ENCODE results near the gene TGFBR3. TPM values are rescaled to one million over a fixed set of nuclear protein-coding genes. Genes with fewer than 3 reads are reported as not detected.
A peak's percentile ranks its signal among the peaks of the same experiment; 100 is the strongest.

The TGFBR3 gene
- total RNA-seq, 2 donors from 2014 or later: 8.1 to 9.7 TPM

DNA sequence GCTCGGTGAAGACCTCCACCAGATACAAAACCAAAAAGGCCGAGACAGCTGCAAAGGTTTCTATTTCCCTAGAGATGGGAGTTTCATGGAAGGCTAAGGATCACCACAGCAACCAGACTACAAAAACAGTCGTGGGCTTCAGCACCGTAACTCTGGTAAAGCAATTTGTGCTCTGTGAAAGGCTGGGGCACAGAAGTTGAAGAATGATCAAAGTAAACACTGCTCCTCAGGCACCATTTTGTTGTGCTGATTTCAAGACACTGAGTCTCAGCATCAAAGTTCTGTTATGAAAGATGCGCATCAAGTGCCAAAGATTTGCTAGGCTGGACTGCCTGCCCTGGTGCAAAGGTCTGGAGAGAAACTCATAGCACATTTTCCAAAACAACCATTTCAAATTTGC lies 116.2 kb downstream of the TGFBR3 start:
- Mint-ChIP-seq H3K4me1 (ENCODE audit: low read depth) (peaks cover 20% of the 10 kb centered on the region), H3K27ac (peak overlapping the region; percentile 29), H3K4me3 (no peak overlapping the region), H3K9me3 (no peaks in the 10 kb centered on the region), H3K36me3 (ENCODE audit: insufficient read depth in 2 of 2) (peaks cover 0 to 4% of the 10 kb centered on the region in 2 donors), H3K27me3 (ENCODE audit: low read depth) (no peaks in the 10 kb centered on the region)
- no peak for ATAC-seq (replicated peaks in 1 of 2)
- no peak for DNase-seq

DNA sequence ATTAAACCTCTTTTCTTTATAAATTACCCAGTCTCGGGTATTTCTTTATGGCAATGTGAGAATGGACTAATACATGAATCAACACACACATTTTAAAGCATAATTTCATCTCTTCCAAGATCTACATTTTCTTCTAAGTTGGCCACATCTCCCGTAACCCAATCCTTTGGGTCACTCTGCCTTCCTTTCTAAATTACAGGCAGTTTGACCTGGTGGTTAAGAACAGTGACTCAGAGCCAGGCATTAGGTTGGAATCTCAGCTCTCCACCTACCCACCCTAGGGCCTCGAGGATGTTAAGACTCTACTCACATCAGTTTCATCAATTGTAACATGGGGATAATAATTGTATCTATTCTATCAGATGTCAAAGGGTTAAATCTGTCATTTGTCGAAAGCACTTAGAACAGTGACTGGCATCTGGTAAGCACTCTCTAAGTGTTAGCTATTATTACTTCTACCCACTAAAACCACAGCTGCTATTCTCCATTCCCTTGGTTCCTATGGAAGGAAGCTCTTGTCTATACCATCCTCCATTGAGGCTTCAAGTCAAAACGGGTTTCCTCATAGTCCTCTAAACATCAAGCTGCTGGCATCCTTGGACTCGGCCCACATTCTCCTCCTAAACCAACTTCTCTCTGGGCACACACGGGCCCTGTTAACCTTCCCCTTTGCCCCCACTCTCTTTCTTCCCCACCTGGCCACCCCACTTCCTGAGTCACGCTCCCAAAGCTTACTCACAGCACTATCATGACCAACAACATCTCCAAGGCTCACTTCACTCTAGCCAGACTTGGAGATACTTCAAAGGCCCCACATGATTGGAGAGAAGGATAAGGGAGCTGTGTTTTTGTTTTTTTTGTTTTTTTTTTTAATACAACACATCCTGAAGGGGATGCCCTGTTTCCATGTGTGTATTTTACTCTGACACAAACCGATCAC lies 116.9 kb downstream of the TGFBR3 start:
- DNase-seq (no peak), ATAC-seq (replicated peaks in 1 of 2) (no peak)
- H3K27me3 Mint-ChIP-seq (ENCODE audit: low read depth): no peaks in the 10 kb centered on the region
- peaks cover 20% of the 10 kb centered on the region for H3K4me1 Mint-ChIP-seq (ENCODE audit: low read depth)
- peaks cover 0 to 4% of the 10 kb centered on the region in 2 donors for H3K36me3 Mint-ChIP-seq (ENCODE audit: insufficient read depth in 2 of 2)
- H3K4me3 Mint-ChIP-seq: no peak overlapping the region
- H3K9me3 Mint-ChIP-seq: no peaks in the 10 kb centered on the region
- H3K27ac Mint-ChIP-seq: peak overlapping the region; percentile 29

DNA sequence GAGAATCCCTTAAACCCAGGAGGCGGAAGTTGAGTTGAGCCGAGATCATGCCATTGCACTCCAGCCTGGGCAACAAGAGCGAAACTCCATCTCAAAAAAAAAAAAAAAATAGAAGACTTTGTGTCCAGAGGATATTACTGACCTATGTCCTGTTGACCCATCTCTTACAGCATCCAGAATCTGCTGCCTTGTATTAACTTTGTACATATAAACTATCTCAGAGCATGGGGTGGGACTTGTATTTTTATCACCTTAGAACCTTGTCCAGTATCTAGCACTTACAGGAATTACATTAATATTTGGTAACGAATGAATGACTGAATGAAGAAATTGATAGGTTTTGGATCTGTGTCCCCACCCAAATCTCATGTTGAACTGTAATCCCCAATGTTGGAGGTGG lies 117.8 kb downstream of the TGFBR3 start:
- Mint-ChIP-seq H3K27ac (no peak overlapping the region), H3K36me3 (ENCODE audit: insufficient read depth in 2 of 2) (peaks cover 0 to 4% of the 10 kb centered on the region in 2 donors), H3K4me3 (no peak overlapping the region), H3K27me3 (ENCODE audit: low read depth) (no peaks in the 10 kb centered on the region), H3K4me1 (ENCODE audit: low read depth) (peaks cover 24% of the 10 kb centered on the region), H3K9me3 (no peaks in the 10 kb centered on the region)
- no peak for DNase-seq
- no peak for ATAC-seq (replicated peaks in 1 of 2)

DNA sequence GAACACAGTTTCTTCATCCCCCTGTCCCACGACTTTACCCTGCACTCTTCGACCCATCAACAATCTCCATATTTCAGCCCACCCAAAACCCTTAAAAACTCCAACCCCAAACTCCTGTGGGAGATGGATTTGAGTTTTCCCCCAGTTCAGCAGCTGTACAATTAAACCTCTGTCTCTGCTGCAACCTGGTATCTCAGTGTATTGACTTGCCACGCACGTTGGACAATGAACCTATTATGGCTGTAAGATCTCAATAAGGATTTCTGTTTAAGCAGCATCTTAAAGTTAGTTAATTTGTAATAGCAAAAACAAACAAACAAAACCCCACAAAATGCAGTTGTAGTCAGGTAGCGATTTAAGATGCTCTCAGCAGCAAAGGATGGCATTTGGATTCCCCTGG lies 119.1 kb downstream of the TGFBR3 start:
- Mint-ChIP-seq H3K4me1 (ENCODE audit: low read depth) (peaks cover 33% of the 10 kb centered on the region), H3K36me3 (ENCODE audit: insufficient read depth in 2 of 2) (peaks cover 0 to 4% of the 10 kb centered on the region in 2 donors), H3K9me3 (no peaks in the 10 kb centered on the region), H3K4me3 (no peak overlapping the region), H3K27ac (no peak overlapping the region), H3K27me3 (ENCODE audit: low read depth) (no peaks in the 10 kb centered on the region)
- ATAC-seq (replicated peaks in 1 of 2): no peak
- no peak for DNase-seq

DNA sequence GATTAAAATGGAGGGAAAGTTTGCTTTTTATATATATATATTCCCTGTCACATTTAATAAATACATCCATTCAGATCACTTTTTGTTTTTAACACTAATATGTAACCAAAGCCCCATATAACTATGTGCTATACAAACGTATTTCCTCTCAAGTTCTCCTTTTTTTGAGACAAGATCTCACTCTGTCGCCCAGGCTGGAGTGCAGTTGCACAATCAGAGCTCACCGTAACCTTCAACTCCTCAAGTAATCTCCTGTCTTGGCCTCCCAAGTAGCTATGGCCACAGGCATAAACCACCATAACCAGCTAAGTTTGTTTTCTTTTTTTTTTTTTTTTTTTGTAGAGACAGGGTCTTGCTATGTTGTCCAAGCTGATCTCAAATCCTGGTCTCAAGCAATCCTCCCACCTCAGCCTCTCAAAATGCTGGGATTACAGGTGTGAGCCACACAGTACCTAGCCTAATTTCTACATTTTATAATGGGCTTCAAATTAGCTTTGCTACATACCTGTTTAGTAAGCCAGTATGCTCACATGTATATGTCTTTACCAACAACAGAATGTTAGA lies 120.0 kb downstream of the TGFBR3 start:
- H3K27ac Mint-ChIP-seq: no peak overlapping the region
- no peaks in the 10 kb centered on the region for H3K9me3 Mint-ChIP-seq
- no peak for DNase-seq
- H3K27me3 Mint-ChIP-seq (ENCODE audit: low read depth): no peaks in the 10 kb centered on the region
- no peak overlapping the region for H3K4me3 Mint-ChIP-seq
- peaks cover 0 to 4% of the 10 kb centered on the region in 2 donors for H3K36me3 Mint-ChIP-seq (ENCODE audit: insufficient read depth in 2 of 2)
- peaks cover 40% of the 10 kb centered on the region for H3K4me1 Mint-ChIP-seq (ENCODE audit: low read depth)
- no peak for ATAC-seq (replicated peaks in 1 of 2)

DNA sequence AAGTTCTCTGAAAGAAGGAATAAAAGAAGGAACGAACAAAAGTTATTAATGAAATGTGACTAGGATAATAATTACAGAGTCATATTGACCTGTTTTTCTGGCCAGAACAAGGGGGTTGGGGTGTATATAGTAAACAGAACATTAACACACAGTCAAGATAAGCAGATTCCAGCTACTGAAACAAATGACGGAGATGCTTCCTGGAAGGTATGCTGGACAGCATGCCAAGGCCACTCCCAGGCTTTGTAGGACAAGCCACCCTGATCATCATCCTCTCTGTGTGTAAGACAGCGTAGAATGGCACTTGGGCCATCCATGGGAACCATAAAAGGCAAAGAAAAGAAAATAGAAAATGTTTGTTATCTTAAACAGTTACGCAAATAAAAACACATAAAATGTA lies 120.7 kb downstream of the TGFBR3 start:
- H3K36me3 Mint-ChIP-seq (ENCODE audit: insufficient read depth in 2 of 2): peaks cover 0 to 4% of the 10 kb centered on the region in 2 donors
- no peaks in the 10 kb centered on the region for H3K27me3 Mint-ChIP-seq (ENCODE audit: low read depth)
- H3K4me1 Mint-ChIP-seq (ENCODE audit: low read depth): peaks cover 46% of the 10 kb centered on the region
- no peaks in the 10 kb centered on the region for H3K9me3 Mint-ChIP-seq
- no peak overlapping the region for H3K27ac Mint-ChIP-seq
- H3K4me3 Mint-ChIP-seq: no peak overlapping the region
- ATAC-seq (replicated peaks in 1 of 2) (no peak), DNase-seq (no peak)

DNA sequence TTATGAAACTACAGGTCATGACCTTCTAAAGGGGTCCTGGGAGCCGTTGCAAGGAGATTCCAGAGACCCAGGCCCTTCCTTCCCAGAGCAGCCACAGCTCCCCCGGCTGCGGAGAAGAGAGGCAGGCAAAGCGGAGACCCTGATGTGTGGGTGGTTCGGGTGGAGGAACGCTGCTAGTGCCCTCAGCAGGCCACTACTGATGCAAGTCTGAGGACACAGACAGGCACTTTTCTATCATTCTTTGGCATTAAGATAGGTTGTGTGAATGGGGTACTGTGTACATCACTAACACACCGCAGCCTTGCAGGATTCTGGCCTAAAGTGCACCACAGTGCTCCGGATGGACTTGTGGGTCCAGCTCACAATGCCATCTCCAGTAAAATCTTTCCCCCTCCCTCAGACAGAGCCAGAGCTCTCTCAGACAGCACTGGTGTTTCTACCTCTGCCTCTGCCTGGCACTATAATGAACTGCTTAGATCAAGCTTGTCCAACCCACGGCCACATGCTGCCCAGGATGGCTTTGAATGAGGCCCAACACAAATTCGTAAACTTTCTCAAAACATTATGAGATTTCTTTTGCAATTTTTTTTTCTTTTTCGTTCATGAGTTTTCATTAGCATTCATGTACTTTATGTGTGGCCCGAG lies 121.4 kb downstream of the TGFBR3 start:
- Mint-ChIP-seq H3K4me3 (no peak overlapping the region), H3K4me1 (ENCODE audit: low read depth) (peaks cover 44% of the 10 kb centered on the region), H3K36me3 (ENCODE audit: insufficient read depth in 2 of 2) (peaks cover 0 to 4% of the 10 kb centered on the region in 2 donors), H3K27me3 (ENCODE audit: low read depth) (no peaks in the 10 kb centered on the region), H3K9me3 (no peaks in the 10 kb centered on the region), H3K27ac (peak overlapping the region; percentile 55)
- DNase-seq (no peak), ATAC-seq (replicated peaks in 1 of 2) (no peak)

DNA sequence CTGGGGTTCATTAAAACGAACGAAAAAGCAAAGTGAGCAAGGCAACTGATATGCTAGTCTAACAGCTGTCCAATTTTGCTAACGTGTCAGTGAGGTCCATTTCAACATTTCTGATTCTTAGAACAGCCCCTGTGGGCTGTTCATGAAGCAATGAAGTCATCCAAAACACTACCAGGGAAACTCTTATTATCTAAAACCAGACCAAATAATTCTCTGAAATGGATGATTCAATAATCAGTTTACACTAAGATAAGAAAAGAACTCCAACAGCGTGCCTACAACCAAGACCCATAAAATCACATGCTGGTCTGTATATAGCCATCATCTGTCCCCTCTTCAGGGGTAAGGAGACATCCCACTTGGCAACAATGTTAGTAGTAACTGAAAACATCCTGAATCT lies 122.7 kb downstream of the TGFBR3 start:
- H3K9me3 Mint-ChIP-seq: no peaks in the 10 kb centered on the region
- H3K36me3 Mint-ChIP-seq (ENCODE audit: insufficient read depth in 2 of 2): no peaks in the 10 kb centered on the region
- peak; percentile 86 to 87 for ATAC-seq (replicated peaks in 1 of 2)
- H3K4me1 Mint-ChIP-seq (ENCODE audit: low read depth): peaks cover 32% of the 10 kb centered on the region
- peak overlapping the region in 1 of 2 donors; percentile 60 for H3K4me3 Mint-ChIP-seq
- no peak for DNase-seq
- H3K27me3 Mint-ChIP-seq (ENCODE audit: low read depth): no peaks in the 10 kb centered on the region
- H3K27ac Mint-ChIP-seq: peak overlapping the region; percentile 86

DNA sequence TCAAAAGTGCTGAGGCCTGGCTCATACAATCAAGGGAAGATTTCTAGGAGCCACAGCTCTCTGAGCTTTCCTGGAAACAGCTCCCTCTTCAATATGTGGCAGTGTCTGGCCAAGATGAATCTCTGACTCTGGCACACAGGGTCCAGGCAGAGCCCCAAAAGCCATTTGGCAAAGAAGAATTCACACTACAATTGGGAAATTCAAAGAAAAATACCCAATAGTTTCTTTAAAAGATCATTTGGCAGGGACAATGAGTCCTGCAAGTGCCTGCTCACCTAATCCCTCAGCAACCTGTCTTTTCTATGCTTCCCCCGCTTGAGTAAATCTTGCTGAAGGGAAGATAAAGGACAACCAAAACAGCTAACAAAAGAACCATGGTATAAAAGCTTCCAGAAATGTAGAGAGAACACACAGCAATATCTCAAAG lies 124.6 kb downstream of the TGFBR3 start:
- no peak for ATAC-seq (replicated peaks in 1 of 2)

DNA sequence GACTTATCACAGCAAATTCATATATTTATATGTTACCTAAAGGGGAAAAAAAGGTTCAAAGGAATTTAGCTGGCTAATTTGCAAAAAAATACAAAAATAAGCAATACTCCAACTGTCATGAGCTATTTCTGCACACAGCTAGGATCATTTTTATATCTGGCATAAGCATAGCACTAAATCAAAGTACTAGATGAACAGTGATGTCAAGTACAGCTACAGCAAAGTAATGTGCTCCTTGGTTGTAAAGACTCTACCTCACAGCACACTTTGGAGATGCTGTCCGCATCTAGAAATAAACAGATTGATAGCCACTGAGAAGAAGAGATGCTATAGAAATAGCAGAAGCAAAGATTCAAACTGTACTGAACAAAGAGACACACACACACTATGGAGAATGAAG lies 125.4 kb downstream of the TGFBR3 start:
- Mint-ChIP-seq H3K27ac (no peak overlapping the region), H3K4me3 (no peak overlapping the region), H3K9me3 (no peaks in the 10 kb centered on the region), H3K4me1 (ENCODE audit: low read depth) (peaks cover 38% of the 10 kb centered on the region), H3K36me3 (ENCODE audit: insufficient read depth in 2 of 2) (peaks cover 0 to 1% of the 10 kb centered on the region in 2 donors), H3K27me3 (ENCODE audit: low read depth) (no peaks in the 10 kb centered on the region)
- no peak for DNase-seq
- ATAC-seq (replicated peaks in 1 of 2): no peak

More for the DNA sequence above, 124.6 kb downstream of the TGFBR3 start:
- H3K9me3 Mint-ChIP-seq: no peaks in the 10 kb centered on the region
- H3K27me3 Mint-ChIP-seq (ENCODE audit: low read depth): no peaks in the 10 kb centered on the region
- H3K36me3 Mint-ChIP-seq (ENCODE audit: insufficient read depth in 2 of 2): peaks cover 0 to 1% of the 10 kb centered on the region in 2 donors
- no peak overlapping the region for H3K27ac Mint-ChIP-seq
- no peak overlapping the region for H3K4me3 Mint-ChIP-seq
- DNase-seq: no peak
- peaks cover 38% of the 10 kb centered on the region for H3K4me1 Mint-ChIP-seq (ENCODE audit: low read depth)

DNA sequence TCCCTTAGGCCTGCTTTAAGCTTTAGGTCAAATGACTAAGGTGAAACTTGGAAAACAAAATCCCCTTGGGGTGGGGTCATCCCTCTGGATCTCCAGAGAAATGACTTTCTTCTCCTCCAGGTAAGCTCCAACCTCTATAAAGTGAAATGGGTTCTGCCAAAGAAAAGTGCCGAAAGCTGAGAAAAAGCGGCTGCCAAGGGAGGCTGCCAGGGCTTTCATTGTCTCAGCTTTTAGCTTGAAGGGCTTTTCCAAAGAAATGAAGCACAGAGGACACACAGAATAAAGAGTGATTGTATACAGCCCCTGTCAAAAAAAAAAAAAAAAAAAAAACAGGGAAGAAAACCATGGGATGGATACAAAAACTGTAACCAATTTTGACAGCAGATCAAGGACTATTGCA lies 126.9 kb downstream of the TGFBR3 start:
- ATAC-seq (replicated peaks in 1 of 2) (no peak), DNase-seq (no peak)
- no peaks in the 10 kb centered on the region for H3K9me3 Mint-ChIP-seq
- no peak overlapping the region for H3K27ac Mint-ChIP-seq
- peaks cover 0 to 1% of the 10 kb centered on the region in 2 donors for H3K36me3 Mint-ChIP-seq (ENCODE audit: insufficient read depth in 2 of 2)
- peaks cover 50% of the 10 kb centered on the region for H3K4me1 Mint-ChIP-seq (ENCODE audit: low read depth)
- no peak overlapping the region for H3K4me3 Mint-ChIP-seq
- no peaks in the 10 kb centered on the region for H3K27me3 Mint-ChIP-seq (ENCODE audit: low read depth)

DNA sequence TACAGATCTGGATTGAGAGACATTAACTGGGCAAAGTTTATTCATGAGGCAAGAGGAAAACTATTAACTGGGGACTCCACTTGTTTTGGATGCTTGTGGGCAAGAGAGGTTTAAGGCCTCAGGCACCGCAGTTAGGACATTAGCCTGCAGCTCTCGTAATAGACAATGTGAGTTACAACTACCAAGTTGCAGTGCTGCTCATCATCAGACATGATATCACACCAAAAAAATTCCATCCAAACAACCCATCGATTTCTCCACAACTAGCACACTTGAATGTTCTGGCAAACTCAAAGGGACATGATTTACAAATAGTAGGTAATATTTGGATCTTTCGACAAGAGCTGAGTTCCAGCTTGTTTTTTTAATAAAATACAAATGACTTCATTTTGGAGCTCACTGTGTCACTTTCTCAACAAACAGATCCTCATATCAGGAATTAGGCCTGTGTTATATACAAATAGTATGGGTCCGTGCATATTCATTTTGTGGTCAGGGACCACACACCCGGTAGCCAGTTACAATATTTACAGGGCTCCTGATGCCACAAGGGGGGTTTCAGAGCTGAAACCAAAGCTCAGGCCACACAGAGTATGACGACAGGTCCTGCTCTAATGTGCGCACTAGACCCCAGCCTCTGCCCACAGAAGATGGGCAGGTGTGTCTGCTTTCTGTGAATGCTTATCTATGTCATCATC lies 128.0 kb downstream of the TGFBR3 start:
- ATAC-seq (replicated peaks in 1 of 2) (no peak), DNase-seq (no peak)
- Mint-ChIP-seq H3K4me3 (no peak overlapping the region), H3K36me3 (ENCODE audit: insufficient read depth in 2 of 2) (peaks cover 0 to 1% of the 10 kb centered on the region in 2 donors), H3K27me3 (ENCODE audit: low read depth) (no peaks in the 10 kb centered on the region), H3K4me1 (ENCODE audit: low read depth) (peaks cover 55% of the 10 kb centered on the region), H3K27ac (no peak overlapping the region), H3K9me3 (no peaks in the 10 kb centered on the region)
